NCI-H1092 treated with DMSO at 0.1 percent for 48 hours (cell line): ENCODE results near the gene ATXN1.

Experiments
- DNase-seq: peaks from one replicate; lab custom pipeline; 2025; lab: John Stamatoyannopoulos, UW

The ATXN1 gene

GRCh38 chr6:16496991-16497801, 264.1 kb downstream of the ATXN1 start:
- DNase-seq, result no peak

DNA sequence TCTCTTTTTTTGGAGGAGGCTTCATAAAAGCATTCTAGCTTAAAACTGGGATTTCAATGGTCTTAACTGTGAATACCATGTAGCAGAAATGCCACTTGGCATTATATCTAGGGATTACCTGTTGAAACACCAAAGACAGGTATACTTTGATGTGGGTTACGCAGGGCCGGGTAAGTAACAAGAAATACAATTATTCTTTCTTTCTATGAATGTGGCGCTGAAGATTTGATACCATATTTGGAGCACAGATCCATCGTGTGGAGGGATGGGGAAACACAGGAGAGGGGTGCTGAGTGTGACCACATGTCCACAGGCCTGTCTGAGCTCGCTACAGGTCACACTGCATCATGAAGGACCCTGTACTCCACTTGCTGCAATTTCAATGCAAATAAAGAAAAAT, 265.1 kb downstream of the ATXN1 start:
- DNase-seq, result no peak

DNA sequence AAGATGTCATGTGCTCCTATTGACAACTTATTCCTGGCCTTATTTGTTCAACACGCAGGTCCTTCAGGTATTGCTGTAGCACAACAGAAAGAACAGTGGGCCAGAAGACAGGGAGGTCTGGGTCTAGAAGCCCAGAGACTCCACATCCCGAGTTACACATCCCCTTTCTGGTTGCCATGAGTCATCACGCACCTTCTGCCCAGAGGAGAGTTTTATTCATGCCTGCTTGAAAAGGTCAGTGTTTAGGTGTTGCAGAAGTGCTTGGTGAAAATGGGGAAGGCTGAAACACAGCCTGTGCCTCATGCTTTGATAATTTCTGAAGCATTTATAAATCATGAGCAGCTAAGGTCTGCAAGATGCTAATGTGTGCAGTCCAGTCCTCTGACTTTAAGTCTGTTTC, 266.5 kb downstream of the ATXN1 start:
- DNase-seq, result no peak

DNA sequence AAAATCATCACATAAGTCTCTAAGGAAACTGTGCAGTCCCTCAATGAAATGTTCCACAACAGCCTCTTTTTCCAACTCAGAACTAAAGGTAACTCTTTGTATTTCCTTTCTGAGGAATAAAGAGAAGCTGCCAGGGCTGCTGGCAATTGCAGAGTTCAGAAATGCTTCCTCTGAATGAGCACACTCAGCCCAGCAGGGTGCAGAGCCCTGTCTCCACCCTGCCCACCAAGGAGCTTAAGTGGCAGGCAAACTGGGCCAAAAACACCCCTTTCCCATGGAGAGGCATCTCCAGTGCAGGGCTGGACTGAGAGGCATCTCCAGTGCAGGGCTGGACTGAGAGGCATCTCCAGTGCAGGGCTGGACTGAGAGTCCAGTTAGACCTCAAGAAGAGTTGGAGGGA, 267.5 kb downstream of the ATXN1 start:
- DNase-seq, result no peak

- DNase-seq, result no peak
Observed at GRCh38 chr6:16493112-16493511, 268.1 kb downstream of the ATXN1 start.

DNA sequence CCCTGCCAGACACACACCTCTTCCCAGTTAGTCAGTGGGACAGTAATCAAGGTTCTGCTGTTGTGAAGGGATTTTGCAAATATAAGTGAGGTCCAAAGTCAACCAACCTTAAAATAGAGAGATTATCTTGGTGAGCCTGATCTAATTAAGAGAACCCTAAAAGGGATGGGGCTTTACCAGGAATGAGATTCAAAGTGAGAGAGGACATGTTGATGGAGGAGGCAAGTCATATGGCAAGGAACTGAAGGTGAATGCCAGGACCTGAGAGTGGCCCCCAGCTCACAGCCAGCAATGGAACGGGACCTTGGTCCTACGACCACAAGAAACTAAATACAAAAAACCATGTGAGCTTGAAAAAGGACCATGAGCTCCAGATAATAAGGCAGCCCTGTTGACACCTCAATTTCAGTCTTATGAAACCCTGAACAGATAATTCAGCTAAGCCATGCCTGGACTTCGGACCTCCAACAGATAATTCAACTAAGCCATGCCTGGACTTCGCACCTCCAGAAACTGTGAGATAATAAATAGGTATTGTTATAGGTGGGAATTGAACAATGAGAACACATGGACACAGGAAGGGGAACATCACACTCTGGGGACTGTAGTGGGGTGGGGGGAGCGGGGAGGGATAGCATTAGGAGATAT, 269.5 kb downstream of the ATXN1 start:
- no peak for DNase-seq

DNA sequence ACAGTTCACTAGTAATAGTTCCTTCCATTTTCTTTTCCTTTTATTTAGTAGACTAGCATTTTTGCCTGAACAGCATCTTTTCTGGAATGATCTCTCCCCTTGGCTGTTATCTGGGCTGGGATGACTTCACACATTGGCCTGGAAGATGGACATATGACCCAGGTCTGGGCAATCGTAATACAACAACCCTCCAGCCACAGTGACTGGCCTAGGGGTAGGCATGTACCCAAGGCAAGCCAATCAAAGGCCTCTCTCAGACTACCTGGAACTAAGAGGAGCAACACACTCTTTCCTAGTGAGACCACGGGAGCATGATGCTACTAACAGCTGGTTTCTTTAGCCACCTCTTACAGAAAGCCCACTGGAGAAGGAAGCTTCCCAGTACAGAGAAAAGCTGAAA, 270.6 kb downstream of the ATXN1 start:
- DNase-seq, result no peak

DNA sequence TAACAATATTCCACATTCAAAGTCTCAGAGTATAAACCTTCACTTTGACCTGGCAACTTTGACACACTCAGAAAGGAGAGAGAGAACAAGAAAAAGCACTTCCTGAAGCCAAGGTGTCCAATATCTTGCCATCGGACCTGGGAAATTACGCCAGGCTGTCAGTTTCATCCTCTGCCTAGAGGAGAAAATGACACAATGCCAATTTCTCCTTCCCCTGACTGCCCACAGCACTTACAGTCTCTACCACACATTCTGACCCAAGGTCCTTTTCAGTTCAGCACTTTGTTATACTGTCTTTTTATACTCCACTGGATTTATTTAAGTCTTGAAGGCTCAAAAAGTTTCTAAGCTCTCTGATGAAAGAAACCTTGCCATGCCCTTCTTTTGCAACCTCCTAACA, 272.4 kb downstream of the ATXN1 start:
- DNase-seq, result no peak

DNA sequence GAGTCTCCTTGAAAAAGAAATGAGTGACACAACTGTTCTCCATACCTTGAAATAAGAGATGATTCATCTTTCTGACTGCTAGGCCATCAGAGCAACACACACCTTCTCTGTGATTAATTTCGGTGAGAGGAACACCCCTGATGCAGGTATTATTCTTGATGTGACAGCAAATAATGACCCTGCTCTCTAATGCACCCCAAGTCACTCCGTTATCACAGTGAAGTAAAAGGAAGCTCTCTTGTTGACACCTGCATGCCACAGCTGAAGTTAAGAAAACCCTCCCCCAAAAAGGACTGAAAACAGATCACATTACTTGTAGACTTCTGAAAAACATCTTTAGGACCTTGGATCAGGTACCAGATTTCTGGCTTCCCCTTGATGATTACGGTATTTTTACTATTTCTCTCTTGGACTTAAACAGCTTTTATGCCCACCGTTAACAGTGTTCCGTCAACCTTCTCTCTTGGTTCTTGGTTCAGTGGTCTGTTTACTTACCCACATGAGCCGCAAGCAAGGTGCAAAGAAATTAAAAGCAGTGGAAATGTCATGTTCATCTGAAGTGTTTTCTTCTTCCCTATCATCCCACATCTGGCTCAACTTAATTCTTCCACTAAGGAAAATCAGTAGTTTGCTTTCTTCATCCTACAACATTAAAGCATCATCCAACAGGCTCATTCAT, 273.1 kb downstream of the ATXN1 start:
- DNase-seq, result no peak

- DNase-seq, result no peak
Observed at GRCh38 chr6:16486661-16487060, 274.6 kb downstream of the ATXN1 start.

DNA sequence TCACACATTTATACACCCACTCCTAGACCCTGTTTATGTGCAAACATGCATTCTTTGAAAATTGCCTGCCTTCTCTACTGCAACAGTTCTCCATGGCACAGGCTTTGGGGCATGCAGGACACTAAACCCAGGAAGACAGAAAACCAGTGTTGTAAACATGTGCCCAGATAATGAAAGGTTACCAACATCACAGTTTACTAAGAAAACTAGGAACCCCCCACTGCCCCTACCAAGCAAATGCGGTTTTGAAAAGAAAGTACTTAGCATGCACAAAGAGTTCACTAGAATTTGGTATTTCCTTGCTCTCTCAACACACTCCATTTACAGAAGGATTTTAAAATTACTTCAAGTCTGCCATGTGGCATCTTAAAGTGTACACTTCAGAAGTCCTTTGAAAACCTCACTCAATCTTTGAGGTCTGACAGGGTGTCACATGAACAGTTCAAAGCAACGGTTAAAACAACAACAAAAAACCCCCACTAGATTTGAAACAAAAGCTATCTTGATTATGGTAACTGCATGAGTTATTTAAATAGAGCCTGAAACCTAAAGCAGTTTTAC, 277.9 kb downstream of the ATXN1 start:
- DNase-seq, result no peak

GRCh38 chr6:16482702-16483314, 278.5 kb downstream of the ATXN1 start:
- DNase-seq, result no peak

DNA sequence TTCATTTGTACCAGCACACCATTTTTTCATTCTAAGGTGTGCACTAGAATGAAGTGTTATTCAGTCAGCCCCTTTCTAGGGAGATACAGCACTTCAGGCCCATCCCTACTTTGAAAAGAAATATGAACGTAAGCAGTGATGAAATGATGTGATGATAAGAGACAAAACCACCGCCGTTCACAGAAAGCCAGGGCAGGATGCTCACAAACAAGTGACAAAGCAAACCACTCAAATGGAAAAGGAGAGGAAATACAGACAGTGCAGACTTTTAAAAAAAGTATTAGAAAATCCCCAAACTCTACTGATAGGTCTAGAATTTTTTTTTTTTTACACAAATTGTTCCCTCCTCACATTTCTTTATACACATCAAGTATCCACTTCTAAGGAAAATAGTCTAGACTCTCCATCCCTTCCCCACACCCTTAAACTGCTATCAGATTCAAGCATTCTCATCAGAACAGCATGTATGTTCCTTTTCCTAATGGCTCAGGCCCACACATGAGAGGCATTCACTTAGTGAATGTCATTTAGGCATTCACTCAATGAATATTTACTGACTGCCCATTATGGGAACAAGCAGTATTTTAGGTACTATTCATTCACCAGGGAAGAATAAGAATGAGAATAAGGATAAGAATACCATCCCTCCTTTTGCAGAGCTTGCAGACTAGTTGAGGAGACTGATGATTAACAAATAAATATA, 279.4 kb downstream of the ATXN1 start:
- no peak for DNase-seq

GRCh38 chr6:16480763-16481560, 280.3 kb downstream of the ATXN1 start:
- no peak for DNase-seq

DNA sequence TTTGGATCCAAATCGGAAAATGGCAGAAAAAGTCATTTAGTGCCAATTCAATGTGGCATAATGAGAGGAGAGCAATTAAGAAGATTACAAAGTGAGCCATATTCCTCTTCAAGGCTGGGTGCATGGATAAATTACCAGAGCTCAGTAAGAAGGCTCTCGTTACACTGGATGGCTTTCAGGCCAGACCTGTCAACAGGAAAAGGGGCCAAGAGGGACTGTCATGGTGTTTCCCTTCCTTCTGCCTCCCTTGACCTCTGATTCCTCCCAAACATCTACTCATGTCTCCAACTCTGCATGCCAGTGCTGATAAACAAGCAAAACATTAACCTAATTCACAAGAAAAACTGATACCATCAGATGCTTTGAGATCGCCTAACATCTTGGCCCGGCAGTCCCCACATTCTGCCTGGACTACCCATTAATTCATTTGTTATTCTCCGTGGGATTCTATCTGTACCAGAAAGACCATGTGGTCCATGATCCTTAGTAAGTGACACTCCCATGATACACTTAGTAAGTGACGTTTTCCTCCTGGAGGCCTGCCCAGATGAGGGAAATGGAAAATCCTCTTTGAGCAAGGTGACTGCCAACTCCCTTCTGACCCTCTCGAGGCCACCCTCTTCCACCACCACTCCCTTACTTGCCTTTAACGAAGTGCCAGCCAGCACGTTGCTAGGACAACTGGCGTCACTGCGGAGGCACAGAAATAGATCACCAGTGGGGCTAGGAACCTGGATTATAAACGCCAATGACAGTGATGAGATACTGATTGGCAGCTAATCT, 283.7 kb downstream of the ATXN1 start:
- no peak for DNase-seq

- DNase-seq, result no peak
Observed at GRCh38 chr6:16476861-16477260, 284.4 kb downstream of the ATXN1 start.

GRCh38 chr6:16475494-16475781, 285.8 kb downstream of the ATXN1 start:
- no peak for DNase-seq

- DNase-seq, result no peak
Observed at GRCh38 chr6:16474772-16475493, 286.3 kb downstream of the ATXN1 start.

- DNase-seq, result no peak
Observed at GRCh38 chr6:16473908-16474771, 287.1 kb downstream of the ATXN1 start.
